GM12878 (cell line): ENCODE measurements around the gene GSTM5.

Source experiments
- CREB1 ChIP-seq: IDR thresholded peaks from 2 replicates; pipeline ENCODE4 v1.6.1; 2012; ENCODE audit warnings: low read depth, mild to moderate bottlenecking, inconsistent platforms
- IRF3 ChIP-seq: fragments of 450-650 bp; IDR thresholded peaks from 2 replicates; pipeline ENCODE4 v1.6.1; 2014; ENCODE audit warnings: mild to moderate bottlenecking
- NFYB ChIP-seq: IDR thresholded peaks from 2 replicates; pipeline ENCODE4 v1.6.1; 2011; ENCODE audit warnings: low read depth, mild to moderate bottlenecking, low read length, improper control_type of control experiment, moderate library complexity; ENCODE audit not compliant: insufficient read depth
- TCF12 ChIP-seq: IDR thresholded peaks from 2 replicates; pipeline ENCODE4 v1.6.1; 2011; ENCODE audit warnings: low read depth, mild to moderate bottlenecking, low read length
- TF ChIP-seq, protein P1 (sequence below), 3 experiments: IDR thresholded peaks in 2 of 3; conservative IDR thresholded peaks in 1 of 3; 2 replicates each; pipeline ENCODE4 v1.5.1; 2011; ENCODE audit warnings: low read depth in 3 of 3, low read length in 3 of 3, mild to moderate bottlenecking in 3 of 3, control low read depth in 2 of 3, moderate library complexity in 2 of 3, inconsistent platforms in 1 of 3, mixed read lengths in 1 of 3; ENCODE audit not compliant: control insufficient read depth in 2 of 3, insufficient read depth in 1 of 3; ENCODE audit errors: extremely low read depth in 1 of 3

- TF ChIP-seq, protein P1, sequence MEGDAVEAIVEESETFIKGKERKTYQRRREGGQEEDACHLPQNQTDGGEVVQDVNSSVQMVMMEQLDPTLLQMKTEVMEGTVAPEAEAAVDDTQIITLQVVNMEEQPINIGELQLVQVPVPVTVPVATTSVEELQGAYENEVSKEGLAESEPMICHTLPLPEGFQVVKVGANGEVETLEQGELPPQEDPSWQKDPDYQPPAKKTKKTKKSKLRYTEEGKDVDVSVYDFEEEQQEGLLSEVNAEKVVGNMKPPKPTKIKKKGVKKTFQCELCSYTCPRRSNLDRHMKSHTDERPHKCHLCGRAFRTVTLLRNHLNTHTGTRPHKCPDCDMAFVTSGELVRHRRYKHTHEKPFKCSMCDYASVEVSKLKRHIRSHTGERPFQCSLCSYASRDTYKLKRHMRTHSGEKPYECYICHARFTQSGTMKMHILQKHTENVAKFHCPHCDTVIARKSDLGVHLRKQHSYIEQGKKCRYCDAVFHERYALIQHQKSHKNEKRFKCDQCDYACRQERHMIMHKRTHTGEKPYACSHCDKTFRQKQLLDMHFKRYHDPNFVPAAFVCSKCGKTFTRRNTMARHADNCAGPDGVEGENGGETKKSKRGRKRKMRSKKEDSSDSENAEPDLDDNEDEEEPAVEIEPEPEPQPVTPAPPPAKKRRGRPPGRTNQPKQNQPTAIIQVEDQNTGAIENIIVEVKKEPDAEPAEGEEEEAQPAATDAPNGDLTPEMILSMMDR (IDR thresholded peaks at IDR 0.05 in 2 of 3, conservative IDR thresholded peaks at IDR 0.05 in 1 of 3; ENCODE audit: control insufficient read depth in 2 of 3, extremely low read depth in 1 of 3, insufficient read depth in 1 of 3, low read depth in 3 of 3, low read length in 3 of 3), result no peak
- TF ChIP-seq NFYB, result no peak
- TF ChIP-seq IRF3, result no peak
- no peak for TF ChIP-seq CREB1
- no peak for TF ChIP-seq TCF12
These were observed 54.0 kb downstream of the GSTM5 start for GRCh38 chr1:109765896-109766615.
